ENCODE results near the gene NRROS.
A peak's percentile ranks its signal among the peaks of the same experiment; 100 is the strongest.
"Not testable (repeated sequence)": the region's sequence is repeated elsewhere in the genome, so short reads cannot be mapped to it uniquely, and the experiment has no call there.

NRROS gene

DNA sequence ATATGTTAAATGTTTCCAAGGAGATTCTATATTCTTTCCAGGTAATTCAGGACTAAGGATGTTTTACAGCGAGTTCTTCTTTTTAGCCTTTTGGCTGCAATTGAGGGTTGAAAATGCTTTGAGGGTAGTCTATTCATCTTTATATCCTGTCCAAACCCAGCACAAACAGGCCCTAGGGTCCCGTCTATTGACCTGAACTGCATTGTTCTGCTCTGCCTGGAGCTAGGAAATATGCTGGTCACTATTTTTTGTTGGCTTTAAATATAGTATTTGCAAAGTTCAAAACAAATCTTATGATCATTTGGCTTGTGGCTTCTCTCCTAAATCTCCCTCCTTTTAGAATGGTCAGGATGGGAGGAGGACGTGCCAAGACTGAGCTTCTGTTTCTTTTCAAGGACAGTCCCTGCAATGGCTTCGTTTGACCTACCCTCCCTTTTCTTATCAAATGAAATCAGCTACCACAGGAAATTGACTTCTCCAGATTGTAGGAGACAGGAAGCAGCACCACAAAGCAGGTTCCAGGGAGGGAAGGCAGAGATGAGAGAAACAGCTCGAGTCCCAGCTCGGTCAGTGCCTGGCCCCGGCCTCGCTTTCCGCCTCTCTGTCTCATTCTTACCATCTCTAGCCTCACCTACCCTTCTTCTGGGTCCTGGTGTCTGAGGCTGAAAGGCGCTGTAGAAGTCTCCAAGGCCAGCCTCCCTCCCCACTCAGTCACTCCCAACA, 27.6 kb upstream of the NRROS start:
- DNase-seq = no peak
- Histone ChIP-seq H3K27me3 (ENCODE audit: insufficient read depth, low read depth, severe bottlenecking) (no peaks in the 10 kb centered on the region), H3K4me3 (ENCODE audit: low read depth, low read length) (no peak overlapping the region), H3K27ac (no peak overlapping the region), H3K9me3 (ENCODE audit: severe bottlenecking) (no peaks in the 10 kb centered on the region), H3K36me3 (no peaks in the 10 kb centered on the region)
- TF ChIP-seq, protein P1, sequence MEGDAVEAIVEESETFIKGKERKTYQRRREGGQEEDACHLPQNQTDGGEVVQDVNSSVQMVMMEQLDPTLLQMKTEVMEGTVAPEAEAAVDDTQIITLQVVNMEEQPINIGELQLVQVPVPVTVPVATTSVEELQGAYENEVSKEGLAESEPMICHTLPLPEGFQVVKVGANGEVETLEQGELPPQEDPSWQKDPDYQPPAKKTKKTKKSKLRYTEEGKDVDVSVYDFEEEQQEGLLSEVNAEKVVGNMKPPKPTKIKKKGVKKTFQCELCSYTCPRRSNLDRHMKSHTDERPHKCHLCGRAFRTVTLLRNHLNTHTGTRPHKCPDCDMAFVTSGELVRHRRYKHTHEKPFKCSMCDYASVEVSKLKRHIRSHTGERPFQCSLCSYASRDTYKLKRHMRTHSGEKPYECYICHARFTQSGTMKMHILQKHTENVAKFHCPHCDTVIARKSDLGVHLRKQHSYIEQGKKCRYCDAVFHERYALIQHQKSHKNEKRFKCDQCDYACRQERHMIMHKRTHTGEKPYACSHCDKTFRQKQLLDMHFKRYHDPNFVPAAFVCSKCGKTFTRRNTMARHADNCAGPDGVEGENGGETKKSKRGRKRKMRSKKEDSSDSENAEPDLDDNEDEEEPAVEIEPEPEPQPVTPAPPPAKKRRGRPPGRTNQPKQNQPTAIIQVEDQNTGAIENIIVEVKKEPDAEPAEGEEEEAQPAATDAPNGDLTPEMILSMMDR (IDR thresholded peaks at IDR 0.05; ENCODE audit: low read depth, low read length) = no peak

DNA sequence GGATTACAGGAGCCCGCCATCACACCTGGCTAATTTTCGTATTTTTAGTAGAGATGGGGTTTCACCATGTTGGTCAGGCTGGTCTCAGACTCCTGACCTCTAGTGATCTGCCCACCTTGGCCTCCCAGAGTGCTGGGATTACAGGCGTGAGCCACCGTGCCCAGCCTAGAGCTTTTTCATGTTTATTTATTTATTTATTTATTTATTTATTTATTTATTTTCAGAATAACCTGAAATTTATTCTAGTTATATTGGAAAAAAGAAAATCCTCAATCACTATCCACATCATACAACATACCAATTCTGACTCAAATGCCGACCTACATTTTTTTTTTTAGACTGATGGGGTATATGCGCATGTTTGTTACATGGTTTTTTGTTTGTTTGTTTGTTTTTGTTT, 24.3 kb upstream of the NRROS start:
- H3K4me3 ChIP-seq (ENCODE audit: low read depth, low read length); H3K27me3 ChIP-seq (ENCODE audit: insufficient read depth, low read depth, severe bottlenecking); H3K36me3 ChIP-seq; H3K9me3 ChIP-seq (ENCODE audit: severe bottlenecking); H3K27ac ChIP-seq; DNase-seq: not testable (repeated sequence)

DNA sequence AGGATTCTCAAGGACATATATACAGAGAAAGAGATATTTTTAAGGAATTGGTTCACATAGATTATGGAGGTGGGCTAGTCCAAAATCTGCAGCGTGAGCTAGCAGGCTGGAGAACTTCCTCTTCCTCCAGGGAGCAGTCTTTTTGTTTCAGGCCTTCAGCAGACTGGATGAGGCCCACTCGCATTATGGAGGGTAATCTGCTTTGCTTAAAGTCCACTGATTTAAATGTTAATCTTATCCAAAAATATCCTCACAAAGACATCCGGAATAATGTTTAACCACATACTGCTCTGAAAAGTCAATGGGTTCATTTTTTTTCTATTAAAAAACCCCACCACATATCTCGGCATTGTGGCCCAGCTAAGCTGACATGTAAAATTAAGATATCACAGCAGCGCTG, 22.2 kb upstream of the NRROS start:
- H3K36me3 ChIP-seq = no peaks in the 10 kb centered on the region
- no peaks in the 10 kb centered on the region for H3K9me3 ChIP-seq (ENCODE audit: severe bottlenecking)
- peak; percentile 32 for DNase-seq
- TF ChIP-seq, protein P1 (IDR thresholded peaks at IDR 0.05; ENCODE audit: low read depth, low read length) = no peak
- no peaks in the 10 kb centered on the region for H3K27me3 ChIP-seq (ENCODE audit: insufficient read depth, low read depth, severe bottlenecking)
- no peak overlapping the region for H3K4me3 ChIP-seq (ENCODE audit: low read depth, low read length)
- peak overlapping the region; percentile 47 for H3K27ac ChIP-seq

DNA sequence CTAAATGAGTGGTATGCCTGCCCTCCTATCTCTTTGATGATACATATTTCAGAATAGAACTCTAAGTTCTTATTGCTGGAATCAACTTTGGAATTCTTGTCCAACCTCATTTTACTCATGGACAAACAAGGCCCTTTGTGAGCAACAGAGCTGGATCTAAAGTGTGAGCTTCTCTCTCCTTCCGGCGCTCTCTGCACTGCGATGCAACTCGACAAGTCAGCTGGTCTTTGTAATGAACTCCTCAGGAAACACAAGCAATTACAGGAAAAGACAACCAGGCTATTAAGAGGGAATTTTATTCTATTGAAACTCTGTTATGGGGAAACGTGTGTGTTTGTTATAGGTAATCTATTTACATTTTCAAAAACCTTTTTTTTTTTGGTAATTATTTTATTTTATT, 20.3 kb upstream of the NRROS start:
- no peak overlapping the region for H3K4me3 ChIP-seq (ENCODE audit: low read depth, low read length)
- H3K27me3 ChIP-seq (ENCODE audit: insufficient read depth, low read depth, severe bottlenecking) = no peaks in the 10 kb centered on the region
- no peaks in the 10 kb centered on the region for H3K36me3 ChIP-seq
- TF ChIP-seq, protein P1 (IDR thresholded peaks at IDR 0.05; ENCODE audit: low read depth, low read length) = no peak
- H3K27ac ChIP-seq = peak overlapping the region; percentile 71
- DNase-seq = no peak
- no peaks in the 10 kb centered on the region for H3K9me3 ChIP-seq (ENCODE audit: severe bottlenecking)

GRCh38 chr3:196619627-196620026, 19.9 kb upstream of the NRROS start:
- H3K4me3 ChIP-seq (ENCODE audit: low read depth, low read length); DNase-seq; H3K27me3 ChIP-seq (ENCODE audit: insufficient read depth, low read depth, severe bottlenecking); H3K36me3 ChIP-seq; H3K9me3 ChIP-seq (ENCODE audit: severe bottlenecking): not testable (repeated sequence)
- H3K27ac ChIP-seq = peak overlapping the region; percentile 71

DNA sequence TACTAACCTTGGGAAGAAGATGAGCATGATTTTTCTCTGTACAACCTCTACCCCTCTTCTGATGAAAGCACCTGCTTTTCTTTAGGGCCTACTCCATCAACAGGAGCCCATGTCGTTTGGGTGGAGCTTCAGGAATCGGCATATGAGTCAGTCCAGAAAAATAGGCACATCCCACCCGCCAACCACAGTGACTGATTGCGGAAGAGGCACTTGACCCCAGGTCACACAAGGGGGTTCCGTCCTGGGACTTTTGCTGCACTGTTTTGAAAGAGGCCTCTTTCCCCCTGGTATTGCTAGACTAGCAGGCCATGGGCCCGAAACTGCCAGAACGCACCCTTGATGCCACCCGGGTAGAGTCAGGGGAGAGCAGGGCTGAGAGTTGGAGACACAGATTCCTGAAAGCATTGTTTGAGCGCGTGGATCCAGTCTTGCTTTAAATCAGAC, 19.3 kb upstream of the NRROS start:
- Histone ChIP-seq H3K36me3 (no peaks in the 10 kb centered on the region), H3K4me3 (ENCODE audit: low read depth, low read length) (no peak overlapping the region), H3K9me3 (ENCODE audit: severe bottlenecking) (no peaks in the 10 kb centered on the region), H3K27me3 (ENCODE audit: insufficient read depth, low read depth, severe bottlenecking) (no peaks in the 10 kb centered on the region), H3K27ac (peak overlapping the region; percentile 62)
- TF ChIP-seq, protein P1 (IDR thresholded peaks at IDR 0.05; ENCODE audit: low read depth, low read length) = no peak
- DNase-seq = peak; percentile 7

DNA sequence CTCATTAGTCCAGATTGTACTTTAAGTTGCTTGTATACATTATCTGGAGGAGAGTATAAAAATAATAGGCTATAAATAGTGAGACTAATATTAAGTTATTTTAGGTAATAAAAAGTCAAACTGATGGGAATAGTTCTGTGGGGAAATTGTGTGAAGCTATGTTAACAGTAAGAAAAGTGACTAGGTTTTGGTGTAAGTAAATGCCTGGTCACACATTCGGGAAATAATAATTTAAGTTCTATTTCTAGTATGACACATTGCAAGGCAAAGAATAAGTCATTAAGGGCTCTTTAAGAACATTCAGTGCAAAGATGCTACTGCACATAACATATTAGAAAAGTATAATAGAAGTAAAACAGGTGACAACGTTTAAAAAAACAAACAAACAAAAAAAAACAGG, 18.8 kb upstream of the NRROS start:
- TF ChIP-seq, protein P1 (IDR thresholded peaks at IDR 0.05; ENCODE audit: low read depth, low read length) = no peak
- Histone ChIP-seq H3K9me3 (ENCODE audit: severe bottlenecking) (no peaks in the 10 kb centered on the region), H3K27ac (no peak overlapping the region), H3K36me3 (no peaks in the 10 kb centered on the region), H3K27me3 (ENCODE audit: insufficient read depth, low read depth, severe bottlenecking) (no peaks in the 10 kb centered on the region), H3K4me3 (ENCODE audit: low read depth, low read length) (no peak overlapping the region)
- DNase-seq = no peak

All from WERI-Rb-1 (cell line).